ENCODE data around the gene DHRS9. TPM values are rescaled to one million over a fixed set of nuclear protein-coding genes. Genes with fewer than 3 reads are reported as not detected.

DHRS9 gene
- total and polyA plus RNA-seq, 2 donors (not counting 1 experiment from before 2014, with no cell fraction given) = 0.25 to 0.94 TPM

DNA sequence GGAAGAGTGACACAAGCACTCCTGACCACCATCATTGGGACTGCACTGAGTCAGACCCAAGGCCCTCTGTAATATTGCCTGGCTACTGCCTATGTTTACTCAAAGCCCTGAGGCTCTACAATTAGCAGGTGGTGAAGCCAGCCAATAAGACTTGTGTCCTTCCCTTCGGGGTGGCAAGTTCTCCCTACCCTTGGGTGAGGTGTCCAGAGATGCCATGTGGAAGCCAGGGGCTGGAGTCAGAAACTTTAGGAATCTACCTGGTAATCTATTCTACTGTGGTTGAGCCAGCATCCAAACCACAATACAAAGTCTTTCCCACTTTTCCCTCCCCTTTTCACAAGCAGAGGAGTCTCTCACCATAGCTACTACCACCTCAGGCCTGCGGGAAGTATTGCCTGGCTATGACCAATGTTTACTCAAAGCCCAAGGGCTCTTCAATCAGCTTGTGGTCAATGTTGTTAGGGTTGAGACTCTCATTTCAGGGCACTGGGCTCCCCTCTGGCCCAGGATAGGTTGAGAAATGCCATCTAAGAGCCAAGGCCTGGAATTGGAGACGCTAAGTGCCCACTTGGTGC, 17.6 kb downstream of the DHRS9 start:
- WGBS (ENCODE audit: insufficient coverage) = 100% methylated on average over 2 of the region's 3 CpGs
- no peak overlapping the region for H3K27ac ChIP-seq (ENCODE audit: low read length in 2 of 2)
- no peak overlapping the region for H3K9ac ChIP-seq (ENCODE audit: low read length)
- H3K4me3 ChIP-seq (ENCODE audit: control extremely low read depth in 1 of 5, extremely low read depth in 1 of 5, insufficient read depth in 1 of 5, low read depth in 2 of 5, low read length in 4 of 5) = no peak overlapping the region
- peaks cover 9 to 12% of the 10 kb centered on the region in 2 donors for H3K4me1 ChIP-seq (ENCODE audit: control insufficient read depth in 2 of 2, insufficient read depth in 2 of 2, low read length in 2 of 2)
- ATAC-seq (ENCODE audit: low read depth) (no peak), DNase-seq (no peak)
- no peaks in the 10 kb centered on the region for H3K9me3 Mint-ChIP-seq (ENCODE audit: insufficient read depth)
- intact Hi-C loops (cut with micrococcal nuclease) = no loop called here
- no peak overlapping the region for H3K27ac Mint-ChIP-seq
- H3K27me3 Mint-ChIP-seq = no peaks in the 10 kb centered on the region
- H3K9me3 ChIP-seq (ENCODE audit: control extremely low read depth in 1 of 3, control insufficient read depth in 2 of 3, insufficient read depth in 1 of 3, low read length in 2 of 3) = no peaks in the 10 kb centered on the region
- POLR2A ChIA-PET = no interaction called here
- no peak for TF ChIP-seq EZH2 (IDR thresholded peaks at IDR 0.05; ENCODE audit: borderline replicate concordance, insufficient read depth, low read depth, low read length, poor library complexity, severe bottlenecking)
- TF ChIP-seq, protein P1, sequence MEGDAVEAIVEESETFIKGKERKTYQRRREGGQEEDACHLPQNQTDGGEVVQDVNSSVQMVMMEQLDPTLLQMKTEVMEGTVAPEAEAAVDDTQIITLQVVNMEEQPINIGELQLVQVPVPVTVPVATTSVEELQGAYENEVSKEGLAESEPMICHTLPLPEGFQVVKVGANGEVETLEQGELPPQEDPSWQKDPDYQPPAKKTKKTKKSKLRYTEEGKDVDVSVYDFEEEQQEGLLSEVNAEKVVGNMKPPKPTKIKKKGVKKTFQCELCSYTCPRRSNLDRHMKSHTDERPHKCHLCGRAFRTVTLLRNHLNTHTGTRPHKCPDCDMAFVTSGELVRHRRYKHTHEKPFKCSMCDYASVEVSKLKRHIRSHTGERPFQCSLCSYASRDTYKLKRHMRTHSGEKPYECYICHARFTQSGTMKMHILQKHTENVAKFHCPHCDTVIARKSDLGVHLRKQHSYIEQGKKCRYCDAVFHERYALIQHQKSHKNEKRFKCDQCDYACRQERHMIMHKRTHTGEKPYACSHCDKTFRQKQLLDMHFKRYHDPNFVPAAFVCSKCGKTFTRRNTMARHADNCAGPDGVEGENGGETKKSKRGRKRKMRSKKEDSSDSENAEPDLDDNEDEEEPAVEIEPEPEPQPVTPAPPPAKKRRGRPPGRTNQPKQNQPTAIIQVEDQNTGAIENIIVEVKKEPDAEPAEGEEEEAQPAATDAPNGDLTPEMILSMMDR (IDR thresholded peaks at IDR 0.05) = no peak
- CTCF ChIA-PET = no interaction called here
- no peaks in the 10 kb centered on the region for H3K27me3 ChIP-seq (replicated peaks in 1 of 4; ENCODE audit: control extremely low read depth in 1 of 4, control insufficient read depth in 3 of 4, insufficient read depth in 4 of 4, low read length in 3 of 4)
- H3K4me1 Mint-ChIP-seq = peaks cover 19% of the 10 kb centered on the region
- H3K4me3 Mint-ChIP-seq = no peak overlapping the region
- H3K79me2 ChIP-seq (ENCODE audit: control insufficient read depth, insufficient read depth, low read length) = no peaks in the 10 kb centered on the region
- H3K36me3 ChIP-seq (replicated peaks in 1 of 2; ENCODE audit: control extremely low read depth in 1 of 2, control insufficient read depth in 1 of 2, extremely low read depth in 1 of 2, insufficient read depth in 2 of 2, low read length in 1 of 2) = no peaks in the 10 kb centered on the region
- H2AFZ ChIP-seq (ENCODE audit: insufficient read depth, low read depth, low read length, poor library complexity, severe bottlenecking) = no peak overlapping the region
- H4K20me1 ChIP-seq (ENCODE audit: control insufficient read depth, insufficient read depth, low read length, poor library complexity, severe bottlenecking) = no peaks in the 10 kb centered on the region
- no peak overlapping the region for H3K4me2 ChIP-seq (replicated peaks; ENCODE audit: low read depth, low read length, poor library complexity, severe bottlenecking)

DNA sequence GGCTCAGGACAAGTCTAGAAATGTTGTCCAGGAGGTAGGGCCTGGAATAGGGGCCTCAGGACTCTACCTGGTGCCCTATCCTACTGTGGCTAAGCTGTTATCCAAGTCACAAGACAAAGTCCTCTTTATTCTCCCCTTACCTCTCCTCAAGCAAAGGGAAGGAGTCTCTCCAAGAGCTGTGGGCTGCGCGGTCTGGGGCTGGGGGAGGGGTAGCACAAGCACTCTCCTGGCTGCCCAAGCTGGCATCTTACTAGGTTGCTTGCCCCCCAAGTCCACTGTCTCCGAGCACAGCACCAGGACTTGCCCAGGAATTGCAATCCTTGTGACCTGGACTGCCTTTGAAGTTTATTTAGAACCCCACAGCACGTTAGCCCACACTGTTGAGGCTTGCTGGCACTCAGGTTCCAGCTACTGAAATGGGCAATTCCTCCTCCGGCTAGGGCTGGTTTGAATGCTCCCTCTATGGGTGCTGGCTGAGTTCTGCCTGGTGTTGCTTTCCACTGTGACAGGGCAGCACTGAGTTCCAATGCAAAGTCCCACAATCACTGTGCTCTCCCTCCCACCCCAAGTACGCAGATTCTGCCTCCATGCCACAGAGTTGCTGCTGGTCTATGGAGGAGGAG, 18.5 kb downstream of the DHRS9 start:
- H3K79me2 ChIP-seq (ENCODE audit: control insufficient read depth, insufficient read depth, low read length) = no peaks in the 10 kb centered on the region
- H3K27ac ChIP-seq (ENCODE audit: low read length in 2 of 2) = no peak overlapping the region
- peaks cover 5 to 6% of the 10 kb centered on the region in 2 donors for H3K4me1 ChIP-seq (ENCODE audit: control insufficient read depth in 2 of 2, insufficient read depth in 2 of 2, low read length in 2 of 2)
- H3K36me3 ChIP-seq (replicated peaks in 1 of 2; ENCODE audit: control extremely low read depth in 1 of 2, control insufficient read depth in 1 of 2, extremely low read depth in 1 of 2, insufficient read depth in 2 of 2, low read length in 1 of 2) = no peaks in the 10 kb centered on the region
- no peak overlapping the region for H2AFZ ChIP-seq (ENCODE audit: insufficient read depth, low read depth, low read length, poor library complexity, severe bottlenecking)
- no peaks in the 10 kb centered on the region for H3K9me3 ChIP-seq (ENCODE audit: control extremely low read depth in 1 of 3, control insufficient read depth in 2 of 3, insufficient read depth in 1 of 3, low read length in 2 of 3)
- POLR2A ChIA-PET = no interaction called here
- Mint-ChIP-seq H3K4me3 (no peak overlapping the region), H3K27me3 (no peaks in the 10 kb centered on the region), H3K27ac (no peak overlapping the region), H3K4me1 (peaks cover 13% of the 10 kb centered on the region), H3K9me3 (ENCODE audit: insufficient read depth) (no peaks in the 10 kb centered on the region)
- DNase-seq (no peak), ATAC-seq (ENCODE audit: low read depth) (no peak)
- no peak overlapping the region for H3K4me3 ChIP-seq (ENCODE audit: control extremely low read depth in 1 of 5, extremely low read depth in 1 of 5, insufficient read depth in 1 of 5, low read depth in 2 of 5, low read length in 4 of 5)
- WGBS (ENCODE audit: insufficient coverage) = 93% methylated on average over 5 of the region's 6 CpGs
- TF ChIP-seq, protein P1 (IDR thresholded peaks at IDR 0.05) = no peak
- TF ChIP-seq EZH2 (IDR thresholded peaks at IDR 0.05; ENCODE audit: borderline replicate concordance, insufficient read depth, low read depth, low read length, poor library complexity, severe bottlenecking) = no peak
- H4K20me1 ChIP-seq (ENCODE audit: control insufficient read depth, insufficient read depth, low read length, poor library complexity, severe bottlenecking) = no peaks in the 10 kb centered on the region
- CTCF ChIA-PET = no interaction called here
- H3K27me3 ChIP-seq (replicated peaks in 1 of 4; ENCODE audit: control extremely low read depth in 1 of 4, control insufficient read depth in 3 of 4, insufficient read depth in 4 of 4, low read length in 3 of 4) = no peaks in the 10 kb centered on the region
- H3K9ac ChIP-seq (ENCODE audit: low read length) = no peak overlapping the region
- no peak overlapping the region for H3K4me2 ChIP-seq (replicated peaks; ENCODE audit: low read depth, low read length, poor library complexity, severe bottlenecking)
- intact Hi-C loops (cut with micrococcal nuclease) = no loop called here

All from B cell (primary cell).